Endodermal cell (in vitro differentiated cells): ENCODE results near the gene IVNS1ABP. TPM values are rescaled to one million over a fixed set of nuclear protein-coding genes. Genes with fewer than 3 reads are reported as not detected.
"Not testable (repeated sequence)": the region's sequence is repeated elsewhere in the genome, so short reads cannot be mapped to it uniquely, and the experiment has no call there.

Experiments
- DNase-seq: peaks from one replicate; pipeline ENCODE4 v3.0.0-alpha.2; 2017
- H3K27ac ChIP-seq: 2 replicates; pipeline ENCODE4 v1.5.1; 2013; ENCODE audit warnings: mild to moderate bottlenecking, low read depth, low read length, moderate library complexity
- H3K27me3 ChIP-seq: 2 replicates; pipeline ENCODE4 v1.6.1; 2013; ENCODE audit warnings: mild to moderate bottlenecking, low read length, moderate library complexity; ENCODE audit not compliant: insufficient read depth, control insufficient read depth, poor library complexity, severe bottlenecking
- H3K36me3 ChIP-seq: 2 replicates; pipeline ENCODE4 v1.7.0; 2013; ENCODE audit warnings: mild to moderate bottlenecking, low read length, moderate library complexity; ENCODE audit not compliant: control insufficient read depth, insufficient read depth
- H3K4me1 ChIP-seq: one replicate; pipeline ENCODE4 v1.7.0; 2013; ENCODE audit warnings: low read length; ENCODE audit not compliant: control insufficient read depth, insufficient read depth
- H3K4me3 ChIP-seq: 2 replicates; pipeline ENCODE4 v1.5.1; 2013; ENCODE audit warnings: mild to moderate bottlenecking, low read length, moderate library complexity
- H3K9ac ChIP-seq: 2 replicates; pipeline ENCODE4 v1.6.1; 2013; ENCODE audit warnings: mild to moderate bottlenecking, low read length, moderate library complexity; ENCODE audit not compliant: poor library complexity, severe bottlenecking; ENCODE audit errors: extremely low read depth
- H3K9me3 ChIP-seq: 2 replicates; pipeline ENCODE4 v1.6.1; 2013; ENCODE audit warnings: mild to moderate bottlenecking, low read length, moderate library complexity; ENCODE audit not compliant: control insufficient read depth
- H3K27ac Mint-ChIP-seq: 2 replicates; pipeline ENCODE4 v1.8.0; 2020; ENCODE audit warnings: mixed read lengths
- H3K27me3 Mint-ChIP-seq: 2 replicates; pipeline ENCODE4 v1.8.0; 2021; ENCODE audit warnings: mild to moderate bottlenecking, mixed read lengths; ENCODE audit not compliant: insufficient read depth
- H3K36me3 Mint-ChIP-seq: 2 replicates; pipeline ENCODE4 v1.8.0; 2020; ENCODE audit warnings: low read depth, mixed read lengths
- H3K4me1 Mint-ChIP-seq: 2 replicates; pipeline ENCODE4 v1.8.0; 2020; ENCODE audit warnings: mixed read lengths
- H3K4me3 Mint-ChIP-seq: 2 replicates; pipeline ENCODE4 v1.8.0; 2020; ENCODE audit warnings: mild to moderate bottlenecking, moderate library complexity, mixed read lengths
- H3K9me3 Mint-ChIP-seq: 2 replicates; pipeline ENCODE4 v1.8.0; 2020; ENCODE audit warnings: mild to moderate bottlenecking, mixed read lengths
- CTCF ChIP-seq: fragments of 200-600 bp; sonication (generic); conservative IDR thresholded peaks from 2 replicates; pipeline ENCODE4 v1.5.0; 2021; ENCODE audit warnings: antibody characterized with exemption, mild to moderate bottlenecking
- WGBS, 2 experiments: methylation state at CpG; one replicate each; pipeline versions ENCODE4 v1.1.5 to v1.1.7; 2013; ENCODE audit warnings: missing lambda C conversion rate in 2 of 2, mixed read lengths in 1 of 2; ENCODE audit not compliant: insufficient coverage in 1 of 2, insufficient read length in 1 of 2; 5-methylcytosine and 5-hydroxymethylcytosine counted together
- total RNA-seq, 2 donors: library from RNA; stranded (reverse); fragmentation: NEBNext Ultra II Directional in 1 of 2; extraction: Animal tissue kit (Norgen Biotek cat#: 25700) in 1 of 2; gene quantifications; 2 replicates in 1 of 2; 3 replicates in 1 of 2; pipeline ENCODE4 v1.2.1, GENCODE V29; 2021

Gene IVNS1ABP
- total RNA-seq, 2 donors from 2014 or later: 122 to 163 TPM

GRCh38 chr1:185252404-185252803, 64.6 kb downstream of the IVNS1ABP start:
- DNase-seq, H3K27me3 Mint-ChIP-seq: not testable (repeated sequence)
- WGBS, 2 experiments: no CpG with 5 or more reads among the region's 1 CpG

GRCh38 chr1:185251928-185252327, 65.1 kb downstream of the IVNS1ABP start:
- H3K9me3 ChIP-seq, H3K9ac ChIP-seq, H3K9me3 Mint-ChIP-seq, H3K27ac Mint-ChIP-seq, H3K4me1 ChIP-seq, H3K27ac ChIP-seq, H3K4me3 Mint-ChIP-seq, H3K36me3 ChIP-seq, H3K27me3 Mint-ChIP-seq, DNase-seq, H3K36me3 Mint-ChIP-seq, H3K27me3 ChIP-seq, H3K4me3 ChIP-seq: not testable (repeated sequence)
- peaks cover 11% of the 10 kb centered on the region for H3K4me1 Mint-ChIP-seq
- 100% methylated on average over 2 of the region's 4 CpGs; no CpG with 5 or more reads in 1 of the 2 experiments for WGBS, 2 experiments

More at GRCh38 chr1:185252404-185252803, 64.6 kb downstream of the IVNS1ABP start:
- H3K27ac ChIP-seq, H3K36me3 ChIP-seq, H3K9me3 ChIP-seq, H3K9me3 Mint-ChIP-seq, H3K9ac ChIP-seq, H3K4me1 ChIP-seq, H3K4me3 Mint-ChIP-seq, H3K27me3 ChIP-seq, H3K4me3 ChIP-seq, H3K27ac Mint-ChIP-seq, H3K36me3 Mint-ChIP-seq: not testable (repeated sequence)
- H3K4me1 Mint-ChIP-seq: peaks cover 11% of the 10 kb centered on the region

GRCh38 chr1:185250063-185250462, 67.0 kb downstream of the IVNS1ABP start:
- no peaks in the 10 kb centered on the region for H3K36me3 ChIP-seq
- TF ChIP-seq CTCF: no peak
- Mint-ChIP-seq H3K36me3 (no peaks in the 10 kb centered on the region), H3K4me3 (no peak overlapping the region), H3K27ac (no peak overlapping the region), H3K9me3 (peaks cover 4% of the 10 kb centered on the region), H3K4me1 (peaks cover 11% of the 10 kb centered on the region), H3K27me3 (no peaks in the 10 kb centered on the region)
- H3K4me3 ChIP-seq: no peak overlapping the region
- H3K4me1 ChIP-seq: no peaks in the 10 kb centered on the region
- no peak for DNase-seq
- no peaks in the 10 kb centered on the region for H3K27me3 ChIP-seq
- H3K27ac ChIP-seq: no peak overlapping the region
- no peak overlapping the region for H3K9ac ChIP-seq
- no peaks in the 10 kb centered on the region for H3K9me3 ChIP-seq
- WGBS, 2 experiments: 90 to 92% methylated on average over 2 to 4 of the region's 4 CpGs

DNA sequence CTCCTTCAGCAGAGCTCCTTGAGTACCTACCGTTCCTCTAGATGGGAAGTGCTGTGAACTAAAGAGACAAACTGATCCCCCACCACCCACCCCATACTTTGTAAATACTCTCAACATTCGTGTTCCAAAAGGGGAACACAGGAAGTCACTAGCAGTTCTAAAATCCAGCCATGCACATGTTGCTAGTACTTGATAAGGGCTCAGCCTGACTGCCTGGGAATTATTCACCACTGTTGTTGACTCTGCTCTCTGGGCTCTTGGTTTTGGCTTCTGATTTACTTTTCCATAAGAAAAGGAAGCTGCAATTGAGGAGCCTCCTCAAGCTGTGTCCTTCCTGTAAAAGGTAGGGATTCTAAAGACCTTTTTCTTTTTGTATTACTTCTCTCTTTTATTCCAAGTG, 67.5 kb downstream of the IVNS1ABP start:
- 71 to 81% methylated on average over 1 to 2 of the region's 2 CpGs for WGBS, 2 experiments
- Histone ChIP-seq H3K27ac (no peak overlapping the region), H3K27me3 (no peaks in the 10 kb centered on the region), H3K9me3 (no peaks in the 10 kb centered on the region), H3K36me3 (no peaks in the 10 kb centered on the region), H3K9ac (no peak overlapping the region), H3K4me3 (no peak overlapping the region), H3K4me1 (no peaks in the 10 kb centered on the region)
- Mint-ChIP-seq H3K36me3 (no peaks in the 10 kb centered on the region), H3K27me3 (no peaks in the 10 kb centered on the region), H3K4me3 (no peak overlapping the region), H3K4me1 (peaks cover 11% of the 10 kb centered on the region), H3K9me3 (no peaks in the 10 kb centered on the region), H3K27ac (peak overlapping the region; percentile 52)
- no peak for TF ChIP-seq CTCF
- no peak for DNase-seq

Other genes with a start within 250 kb of the IVNS1ABP start
- gene TRMT1L, start 160.3 kb downstream of the IVNS1ABP start, total RNA-seq: 10 to 100 TPM; 23.8 to 33.4 TPM
- 10 to 100 TPM in 1 of 2 donors, 1 to 10 TPM in 1; 9.7 to 13.4 TPM for gene SWT1, start 160.1 kb downstream of the IVNS1ABP start, total RNA-seq